HepG2 (cell line): ENCODE data around the gene TMEM9. TPM values are rescaled to one million over a fixed set of nuclear protein-coding genes. Genes with fewer than 3 reads are reported as not detected.

Experiments used
- CCDC6 ChIP-seq: sonication (generic); formaldehyde crosslinking; IDR thresholded peaks from 2 replicates; pipeline ENCODE4 v1.8.1; 2022; ENCODE audit warnings: mild to moderate bottlenecking, missing genetic modification reagents, moderate library complexity
- HNF1B ChIP-seq: sonication (generic); formaldehyde crosslinking; IDR thresholded peaks from 2 replicates; pipeline ENCODE4 v1.5.1; 2020; ENCODE audit warnings: mild to moderate bottlenecking, moderate library complexity, missing genetic modification reagents
- MXI1 ChIP-seq: IDR thresholded peaks from 3 replicates; pipeline ENCODE4 v1.6.1; 2012; ENCODE audit warnings: low read depth, low read length, inconsistent platforms, borderline replicate concordance
- POLR2AphosphoS5 ChIP-seq: IDR thresholded peaks from 2 replicates; pipeline ENCODE4 v1.6.1; 2012; ENCODE audit warnings: low read depth, low read length
- RARG ChIP-seq: sonication (generic); formaldehyde crosslinking; IDR thresholded peaks from 2 replicates; pipeline ENCODE4 v1.4.0; 2020; ENCODE audit warnings: low read depth, mild to moderate bottlenecking, missing genetic modification reagents
- RCOR2 ChIP-seq: IDR thresholded peaks from 2 replicates; pipeline ENCODE4 v1.6.1; 2016; ENCODE audit warnings: missing biosample characterization, missing genetic modification reagents
- RFXANK ChIP-seq: IDR thresholded peaks from 2 replicates; pipeline ENCODE4 v1.6.1; 2016
- SIX4 ChIP-seq: sonication (generic); formaldehyde crosslinking; IDR thresholded peaks from 2 replicates; pipeline ENCODE4 v1.4.0; 2020; ENCODE audit warnings: missing genetic modification reagents
- SP4 ChIP-seq: sonication (generic); formaldehyde crosslinking; IDR thresholded peaks from 2 replicates; pipeline ENCODE4 v1.8.1; 2023; ENCODE audit warnings: mild to moderate bottlenecking, missing genetic modification reagents
- ZBTB21 ChIP-seq: sonication (generic); formaldehyde crosslinking; IDR thresholded peaks from 2 replicates; pipeline ENCODE4 v1.4.0; 2020; ENCODE audit warnings: missing genetic modification reagents
- ZBTB8A ChIP-seq: sonication (generic); formaldehyde crosslinking; IDR thresholded peaks from 2 replicates; pipeline ENCODE4 v1.4.0; 2020; ENCODE audit warnings: mild to moderate bottlenecking, low read depth, missing genetic modification reagents, borderline replicate concordance
- ZNF142 ChIP-seq: sonication (generic); formaldehyde crosslinking; IDR thresholded peaks from 2 replicates; pipeline ENCODE4 v1.4.0; 2020; ENCODE audit warnings: missing genetic modification reagents
- ZNF441 ChIP-seq: sonication (generic); formaldehyde crosslinking; IDR thresholded peaks from 2 replicates; pipeline ENCODE4 v1.7.0; 2021; ENCODE audit warnings: missing genetic modification reagents, borderline replicate concordance
- ZSCAN20 ChIP-seq: sonication (generic); formaldehyde crosslinking; IDR thresholded peaks from 2 replicates; pipeline ENCODE4 v1.4.0; 2020; ENCODE audit warnings: missing genetic modification reagents, mild to moderate bottlenecking, borderline replicate concordance
- polyA plus RNA-seq, 8 experiments: library from polyadenylated mRNA; depleted of rRNA in 3 of 8; stranded (reverse) in 7 of 8; unstranded in 1 of 8; fragments of >200 nt; fragmentation: Illumina TruSeq in 4 of 8; extraction: Trizol in 4 of 8; gene quantifications; 2 replicates each; pipeline versions ENCODE4 v1.2.1 to v1.2.3, GENCODE V29; 2011 to 2016; ENCODE audit warnings: low read depth in 4 of 8, missing spikeins in 1 of 8, mixed read lengths in 1 of 8; ENCODE audit not compliant: insufficient read depth in 1 of 8
- total RNA-seq, 5 experiments: library from RNA; depleted of rRNA; stranded (reverse); fragments of >200 nt; fragmentation: Illumina TruSeq; extraction: Trizol; gene quantifications; 2 replicates each; pipeline ENCODE4 v1.2.3, GENCODE V29; 2016; ENCODE audit warnings: low read depth in 1 of 5
- TF ChIP-seq, protein P1 (sequence below): fragments of 450-650 bp; IDR thresholded peaks from 2 replicates; pipeline ENCODE4 v1.6.1; 2017; ENCODE audit warnings: mild to moderate bottlenecking
- TF ChIP-seq, protein P2 (sequence below): IDR thresholded peaks from 2 replicates; pipeline ENCODE4 v1.6.1; 2016; ENCODE audit warnings: low read depth, borderline replicate concordance
- TF ChIP-seq, protein P3 (sequence below): sonication (generic); formaldehyde crosslinking; conservative IDR thresholded peaks from 2 replicates; pipeline ENCODE4 v1.8.0; 2022; ENCODE audit warnings: missing genetic modification reagents

TMEM9 gene
- total and polyA plus RNA-seq, 2 of the 13 experiments (the other 11 are each of a cell fraction or from before 2014, with no cell fraction given): 60.9 to 102 TPM

DNA sequence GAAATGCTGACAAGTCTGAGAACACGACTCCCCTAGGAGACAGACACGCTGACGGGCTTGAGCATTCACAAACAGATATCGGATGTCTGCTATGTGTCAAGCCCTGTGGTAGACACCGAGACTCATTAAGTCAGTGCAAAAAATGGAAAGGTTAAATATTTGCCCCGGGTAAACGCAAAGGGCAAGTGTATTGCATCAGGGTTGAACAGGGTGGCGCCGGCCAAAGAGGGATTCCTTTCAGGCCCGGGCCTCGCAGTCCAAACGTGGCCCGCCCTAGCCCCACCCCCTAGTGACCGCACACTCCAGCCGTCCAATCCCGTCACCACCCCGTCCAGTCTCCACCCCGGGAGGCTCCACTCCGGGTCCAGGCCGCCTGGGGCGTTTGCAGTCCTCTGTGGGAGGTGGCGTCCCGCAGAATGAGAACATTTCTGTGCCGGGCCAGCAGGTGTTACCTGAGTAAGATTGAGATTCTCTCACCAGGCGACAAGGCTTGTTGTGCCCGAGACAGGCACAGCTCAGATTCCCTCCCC is 16.3 kb upstream of the TMEM9 start (continued):
- TF ChIP-seq ZNF142 (peak; percentile 73; the same call in 1 of the 2 replicates), MXI1 (peak; percentile 81; the same call in 2 of the 3 replicates), SIX4 (CRISPR knock-in tag) (peak; percentile 88), RCOR2 (CRISPR knock-in tag) (peak; percentile 88), ZNF441 (CRISPR knock-in tag) (0 out of 2 replicates have a peak, but pooled peaks have one; percentile 13), POLR2AphosphoS5 (peak; percentile 88), ZBTB8A (peak; percentile 58; the same call in 1 of the 2 replicates), RARG (CRISPR knock-in tag) (peak; percentile 37; the same call in 1 of the 2 replicates), ZSCAN20 (CRISPR knock-in tag) (0 out of 2 replicates have a peak, but pooled peaks have one; percentile 30), HNF1B (peak; percentile 91), RFXANK (no peak), SP4 (CRISPR knock-in tag) (peak; percentile 65; the same call in 1 of the 2 replicates), ZBTB21 (peak; percentile 70; the same call in 1 of the 2 replicates), CCDC6 (CRISPR knock-in tag) (peak; percentile 69; the same call in 1 of the 2 replicates)
- TF ChIP-seq, protein P1, sequence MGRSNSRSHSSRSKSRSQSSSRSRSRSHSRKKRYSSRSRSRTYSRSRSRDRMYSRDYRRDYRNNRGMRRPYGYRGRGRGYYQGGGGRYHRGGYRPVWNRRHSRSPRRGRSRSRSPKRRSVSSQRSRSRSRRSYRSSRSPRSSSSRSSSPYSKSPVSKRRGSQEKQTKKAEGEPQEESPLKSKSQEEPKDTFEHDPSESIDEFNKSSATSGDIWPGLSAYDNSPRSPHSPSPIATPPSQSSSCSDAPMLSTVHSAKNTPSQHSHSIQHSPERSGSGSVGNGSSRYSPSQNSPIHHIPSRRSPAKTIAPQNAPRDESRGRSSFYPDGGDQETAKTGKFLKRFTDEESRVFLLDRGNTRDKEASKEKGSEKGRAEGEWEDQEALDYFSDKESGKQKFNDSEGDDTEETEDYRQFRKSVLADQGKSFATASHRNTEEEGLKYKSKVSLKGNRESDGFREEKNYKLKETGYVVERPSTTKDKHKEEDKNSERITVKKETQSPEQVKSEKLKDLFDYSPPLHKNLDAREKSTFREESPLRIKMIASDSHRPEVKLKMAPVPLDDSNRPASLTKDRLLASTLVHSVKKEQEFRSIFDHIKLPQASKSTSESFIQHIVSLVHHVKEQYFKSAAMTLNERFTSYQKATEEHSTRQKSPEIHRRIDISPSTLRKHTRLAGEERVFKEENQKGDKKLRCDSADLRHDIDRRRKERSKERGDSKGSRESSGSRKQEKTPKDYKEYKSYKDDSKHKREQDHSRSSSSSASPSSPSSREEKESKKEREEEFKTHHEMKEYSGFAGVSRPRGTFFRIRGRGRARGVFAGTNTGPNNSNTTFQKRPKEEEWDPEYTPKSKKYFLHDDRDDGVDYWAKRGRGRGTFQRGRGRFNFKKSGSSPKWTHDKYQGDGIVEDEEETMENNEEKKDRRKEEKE: no peak
- TF ChIP-seq, protein P2, sequence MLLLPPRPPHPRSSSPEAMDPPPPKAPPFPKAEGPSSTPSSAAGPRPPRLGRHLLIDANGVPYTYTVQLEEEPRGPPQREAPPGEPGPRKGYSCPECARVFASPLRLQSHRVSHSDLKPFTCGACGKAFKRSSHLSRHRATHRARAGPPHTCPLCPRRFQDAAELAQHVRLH: peak; percentile 19; the same call in 1 of the 2 replicates
- TF ChIP-seq, protein P3, sequence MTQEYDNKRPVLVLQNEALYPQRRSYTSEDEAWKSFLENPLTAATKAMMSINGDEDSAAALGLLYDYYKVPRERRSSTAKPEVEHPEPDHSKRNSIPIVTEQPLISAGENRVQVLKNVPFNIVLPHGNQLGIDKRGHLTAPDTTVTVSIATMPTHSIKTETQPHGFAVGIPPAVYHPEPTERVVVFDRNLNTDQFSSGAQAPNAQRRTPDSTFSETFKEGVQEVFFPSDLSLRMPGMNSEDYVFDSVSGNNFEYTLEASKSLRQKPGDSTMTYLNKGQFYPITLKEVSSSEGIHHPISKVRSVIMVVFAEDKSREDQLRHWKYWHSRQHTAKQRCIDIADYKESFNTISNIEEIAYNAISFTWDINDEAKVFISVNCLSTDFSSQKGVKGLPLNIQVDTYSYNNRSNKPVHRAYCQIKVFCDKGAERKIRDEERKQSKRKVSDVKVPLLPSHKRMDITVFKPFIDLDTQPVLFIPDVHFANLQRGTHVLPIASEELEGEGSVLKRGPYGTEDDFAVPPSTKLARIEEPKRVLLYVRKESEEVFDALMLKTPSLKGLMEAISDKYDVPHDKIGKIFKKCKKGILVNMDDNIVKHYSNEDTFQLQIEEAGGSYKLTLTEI (CRISPR knock-in tag): no peak
